HT1080 (cell line): Measurements from ENCODE around the gene MAPKAPK5. TPM values are rescaled to one million over a fixed set of nuclear protein-coding genes. Genes with fewer than 3 reads are reported as not detected.

Experiments
- small RNA-seq: library from RNA; depleted of rRNA; stranded (forward); fragments of <200 nt; gene quantifications from one replicate; pipeline ENCODE3, GENCODE V24; 2014
- total RNA-seq: library from RNA; depleted of rRNA; stranded (reverse); fragments of >200 nt; shearing (Covaris generic); gene quantifications from 2 replicates; pipeline ENCODE4 v1.2.3, GENCODE V29; 2014; rRNA removed

MAPKAPK5 gene
- total RNA-seq, 1 experiment from 2014 or later, result 45.4 TPM

Small RNAs within 50 kb of the gene (small RNA-seq; reads per million reads assigned to genes)
- not detected for gene MIR6761

Other genes starting within 250 kb of the MAPKAPK5 start
- 12.3 and 18.9 TPM in 2 replicates for gene ATXN2, start 242.9 kb upstream of the MAPKAPK5 start, total RNA-seq
- gene BRAP, start 156.3 kb upstream of the MAPKAPK5 start, total RNA-seq, result 17.8 and 18.9 TPM in 2 replicates
- gene ACAD10, start 156.2 kb upstream of the MAPKAPK5 start, total RNA-seq, result 10.7 and 12.9 TPM in 2 replicates
- gene ALDH2, start 75.3 kb upstream of the MAPKAPK5 start, total RNA-seq, result 31.7 and 41.3 TPM in 2 replicates
- gene TMEM116, start 170.9 kb downstream of the MAPKAPK5 start, total RNA-seq, result 4.7 and 6.2 TPM in 2 replicates
- 109 and 120 TPM in 2 replicates for gene ERP29, start 171.2 kb downstream of the MAPKAPK5 start, total RNA-seq